Hepatocyte (in vitro differentiated cells): Measurements from ENCODE around the gene FAM89B. TPM values are rescaled to one million over a fixed set of nuclear protein-coding genes. Genes with fewer than 3 reads are reported as not detected.

ENCODE experiments used
- DNase-seq: peaks from one replicate; pipeline ENCODE4 v3.0.0-alpha.2; 2016; ENCODE audit warnings: low spot score
- H2AFZ ChIP-seq: fragments of 200-600 bp; sonication (generic); 2 replicates; pipeline ENCODE4 v1.6.0; 2016; ENCODE audit warnings: antibody characterized with exemption, mild to moderate bottlenecking
- H3K27ac ChIP-seq: fragments of 200-600 bp; sonication (generic); 2 replicates; pipeline ENCODE4 v1.5.1; 2016; ENCODE audit warnings: mild to moderate bottlenecking
- H3K27me3 ChIP-seq: fragments of 200-600 bp; sonication (generic); 2 replicates; pipeline ENCODE4 v1.6.1; 2016
- H3K36me3 ChIP-seq: fragments of 200-600 bp; sonication (generic); replicated peaks from 2 replicates; pipeline ENCODE4 v1.5.1; 2016; ENCODE audit warnings: low read depth; ENCODE audit not compliant: insufficient read depth
- H3K4me1 ChIP-seq: fragments of 200-600 bp; sonication (generic); 2 replicates; pipeline ENCODE4 v1.5.1; 2016; ENCODE audit warnings: mild to moderate bottlenecking, moderate library complexity; ENCODE audit not compliant: insufficient read depth
- H3K4me2 ChIP-seq: fragments of 200-600 bp; sonication (generic); 2 replicates; pipeline ENCODE4 v1.6.0; 2016
- H3K4me3 ChIP-seq: fragments of 200-600 bp; sonication (generic); 2 replicates; pipeline ENCODE4 v1.5.1; 2016; ENCODE audit warnings: mild to moderate bottlenecking
- H3K79me2 ChIP-seq: fragments of 200-600 bp; sonication (generic); 2 replicates; pipeline ENCODE4 v1.6.0; 2017; ENCODE audit warnings: mild to moderate bottlenecking
- H3K9me2 ChIP-seq: fragments of 200-600 bp; sonication (generic); replicated peaks from 2 replicates; pipeline ENCODE4 v1.6.0; 2017; ENCODE audit warnings: mild to moderate bottlenecking; ENCODE audit not compliant: insufficient read depth
- H3K9me3 ChIP-seq: fragments of 200-600 bp; sonication (generic); 2 replicates; pipeline ENCODE4 v1.5.1; 2016; ENCODE audit warnings: low read depth, mild to moderate bottlenecking
- H4K20me1 ChIP-seq: fragments of 200-600 bp; sonication (generic); 2 replicates; pipeline ENCODE4 v1.6.0; 2016; ENCODE audit warnings: mild to moderate bottlenecking; ENCODE audit not compliant: insufficient read depth, poor library complexity, severe bottlenecking
- EZH2 ChIP-seq: fragments of 200-600 bp; sonication (generic); IDR thresholded peaks from 2 replicates; pipeline ENCODE4 v1.6.1; 2016; ENCODE audit warnings: antibody characterized with exemption, mild to moderate bottlenecking, borderline replicate concordance
- EZH2phosphoT487 ChIP-seq: fragments of 200-600 bp; sonication (generic); IDR thresholded peaks from one replicate; pipeline ENCODE4 v1.6.1; 2018; ENCODE audit warnings: antibody characterized with exemption, mild to moderate bottlenecking, low read depth, moderate library complexity; ENCODE audit not compliant: unreplicated experiment, severe bottlenecking
- WGBS: methylation state at CpG from one replicate; pipeline ENCODE4 v1.1.6; 2016; ENCODE audit warnings: low lambda C conversion rate; ENCODE audit errors: missing lambda C conversion rate; 5-methylcytosine and 5-hydroxymethylcytosine counted together
- polyA plus RNA-seq: library from polyadenylated mRNA; unstranded; fragments of >200 nt; fragmentation: Nextera tagmentation; extraction: Ambion mirVana; gene quantifications from 2 replicates; pipeline ENCODE4 v1.2.1, GENCODE V29; 2016
- total RNA-seq: library from RNA; depleted of rRNA; stranded (reverse); fragments of >200 nt; gene quantifications from 2 replicates; pipeline ENCODE4 v1.2.3, GENCODE V29; 2014
- TF ChIP-seq, protein P1 (sequence below): fragments of 200-600 bp; sonication (generic); IDR thresholded peaks from 2 replicates; pipeline ENCODE4 v1.5.1; 2016; ENCODE audit warnings: antibody characterized with exemption, mild to moderate bottlenecking; ENCODE audit not compliant: poor library complexity

Gene FAM89B
- total and polyA plus RNA-seq, 2 experiments from 2014 or later, result 34.1 to 112 TPM

DNA sequence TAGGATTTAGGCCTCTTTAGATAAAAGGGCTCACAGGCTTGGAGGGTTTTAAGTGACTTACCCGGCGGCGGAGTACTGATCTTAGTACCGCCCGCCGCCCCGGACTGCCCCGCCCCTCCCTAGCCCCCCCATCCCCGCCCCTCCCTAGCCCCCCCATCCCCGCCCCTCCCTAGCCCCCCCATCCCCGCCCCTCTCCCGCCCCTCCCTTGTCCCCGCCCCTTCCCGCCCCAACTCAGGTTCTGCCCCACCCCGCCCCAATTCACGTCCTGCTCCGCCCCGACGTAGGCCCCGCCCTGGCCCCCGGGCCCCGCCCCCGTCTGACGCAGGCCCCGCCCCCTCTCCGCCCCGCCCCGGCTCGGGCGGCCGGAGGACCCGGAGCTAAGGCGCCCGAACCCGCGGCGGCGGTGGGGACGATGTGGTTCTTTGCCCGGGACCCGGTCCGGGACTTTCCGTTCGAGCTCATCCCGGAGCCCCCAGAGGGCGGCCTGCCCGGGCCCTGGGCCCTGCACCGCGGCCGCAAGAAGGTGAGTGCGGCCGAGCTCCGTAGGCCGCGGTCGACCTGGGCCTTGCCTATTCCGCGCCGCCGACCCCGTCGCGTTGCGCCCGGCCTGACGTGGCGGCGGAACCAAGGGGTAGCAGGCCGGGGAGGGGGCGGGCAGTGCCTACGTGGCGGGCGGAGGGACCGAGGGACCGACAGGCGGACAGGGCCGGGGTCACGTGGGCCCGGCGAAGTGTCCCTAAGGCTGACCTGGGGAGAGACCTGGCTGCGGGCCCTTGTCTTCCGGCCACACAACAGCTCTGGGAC is 47.4 kb upstream of the FAM89B start, which contains the start of gene SCYL1:
SCYL1 (plus strand) TSS at position 343 of the 805 bp plus-strand sequence; CDS start at position 414, 71 bp downstream.
- peak; percentile 94 for DNase-seq
- peak within 1 kb of the TSS; percentile 67 for H2AFZ ChIP-seq
- peak within 1 kb of the TSS; percentile 97 for H3K27ac ChIP-seq
- H3K4me2 ChIP-seq, result peak within 1 kb of the TSS; percentile 97
- H4K20me1 ChIP-seq, result peaks cover 3% of the 10 kb centered on the region
- H3K4me1 ChIP-seq, result peaks cover 34% of the 10 kb centered on the region
- WGBS, result under 1% methylated on average over 37 of the region's 82 CpGs
- TF ChIP-seq, protein P1, sequence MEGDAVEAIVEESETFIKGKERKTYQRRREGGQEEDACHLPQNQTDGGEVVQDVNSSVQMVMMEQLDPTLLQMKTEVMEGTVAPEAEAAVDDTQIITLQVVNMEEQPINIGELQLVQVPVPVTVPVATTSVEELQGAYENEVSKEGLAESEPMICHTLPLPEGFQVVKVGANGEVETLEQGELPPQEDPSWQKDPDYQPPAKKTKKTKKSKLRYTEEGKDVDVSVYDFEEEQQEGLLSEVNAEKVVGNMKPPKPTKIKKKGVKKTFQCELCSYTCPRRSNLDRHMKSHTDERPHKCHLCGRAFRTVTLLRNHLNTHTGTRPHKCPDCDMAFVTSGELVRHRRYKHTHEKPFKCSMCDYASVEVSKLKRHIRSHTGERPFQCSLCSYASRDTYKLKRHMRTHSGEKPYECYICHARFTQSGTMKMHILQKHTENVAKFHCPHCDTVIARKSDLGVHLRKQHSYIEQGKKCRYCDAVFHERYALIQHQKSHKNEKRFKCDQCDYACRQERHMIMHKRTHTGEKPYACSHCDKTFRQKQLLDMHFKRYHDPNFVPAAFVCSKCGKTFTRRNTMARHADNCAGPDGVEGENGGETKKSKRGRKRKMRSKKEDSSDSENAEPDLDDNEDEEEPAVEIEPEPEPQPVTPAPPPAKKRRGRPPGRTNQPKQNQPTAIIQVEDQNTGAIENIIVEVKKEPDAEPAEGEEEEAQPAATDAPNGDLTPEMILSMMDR, result no peak
- TF ChIP-seq EZH2, result no peak
- no peaks in the 10 kb centered on the region for H3K27me3 ChIP-seq
- H3K79me2 ChIP-seq, result peaks cover 37% of the 10 kb centered on the region
- peak within 1 kb of the TSS; percentile 88 for H3K4me3 ChIP-seq
- H3K9me3 ChIP-seq, result no peaks in the 10 kb centered on the region
- H3K36me3 ChIP-seq, result no peaks in the 10 kb centered on the region
- H3K9me2 ChIP-seq, result no peaks in the 10 kb centered on the region

DNA sequence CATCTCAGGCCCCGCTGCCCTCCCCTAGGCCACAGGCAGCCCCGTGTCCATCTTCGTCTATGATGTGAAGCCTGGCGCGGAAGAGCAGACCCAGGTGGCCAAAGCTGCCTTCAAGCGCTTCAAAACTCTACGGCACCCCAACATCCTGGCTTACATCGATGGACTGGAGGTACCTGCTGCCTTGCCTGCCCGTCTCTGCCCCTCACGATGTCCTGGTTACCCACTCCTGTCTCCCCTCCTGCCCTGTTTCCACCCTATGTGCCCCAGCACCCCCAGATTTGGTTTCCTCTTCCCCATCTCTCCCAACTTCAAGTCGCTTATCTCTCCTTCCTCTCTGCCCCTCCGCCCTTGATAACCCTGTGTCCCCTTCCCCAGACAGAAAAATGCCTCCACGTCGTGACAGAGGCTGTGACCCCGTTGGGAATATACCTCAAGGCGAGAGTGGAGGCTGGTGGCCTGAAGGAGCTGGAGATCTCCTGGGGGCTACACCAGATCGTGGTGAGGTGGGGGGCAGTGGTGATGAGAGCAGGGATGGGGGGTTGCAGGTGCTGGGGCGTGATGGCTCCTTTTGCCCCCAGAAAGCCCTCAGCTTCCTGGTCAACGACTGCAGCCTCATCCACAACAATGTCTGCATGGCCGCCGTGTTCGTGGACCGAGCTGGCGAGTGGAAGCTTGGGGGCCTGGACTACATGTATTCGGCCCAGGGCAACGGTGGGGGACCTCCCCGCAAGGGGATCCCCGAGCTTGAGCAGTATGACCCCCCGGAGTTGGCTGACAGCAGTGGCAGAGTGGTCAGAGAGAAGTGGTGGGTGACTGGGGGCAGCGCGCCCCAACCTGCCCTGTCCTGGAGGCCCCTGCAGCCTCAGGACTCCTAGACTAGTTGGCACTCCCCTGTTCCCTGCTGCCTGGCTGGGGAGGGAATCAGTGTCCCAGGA is 46.5 kb upstream of the FAM89B start:
- TF ChIP-seq EZH2phosphoT487, result no peak
- TF ChIP-seq, protein P1, result no peak
- Histone ChIP-seq H3K4me2 (peak overlapping the region; percentile 97), H4K20me1 (peaks cover 3% of the 10 kb centered on the region), H3K36me3 (no peaks in the 10 kb centered on the region), H3K9me2 (no peaks in the 10 kb centered on the region), H2AFZ (peak overlapping the region; percentile 67), H3K27ac (peak overlapping the region; percentile 97), H3K4me3 (peak overlapping the region; percentile 88), H3K9me3 (no peaks in the 10 kb centered on the region), H3K4me1 (peaks cover 34% of the 10 kb centered on the region), H3K27me3 (no peaks in the 10 kb centered on the region), H3K79me2 (peaks cover 37% of the 10 kb centered on the region)
- 58% methylated on average over 31 of the region's 31 CpGs for WGBS
- DNase-seq, result no peak

DNA sequence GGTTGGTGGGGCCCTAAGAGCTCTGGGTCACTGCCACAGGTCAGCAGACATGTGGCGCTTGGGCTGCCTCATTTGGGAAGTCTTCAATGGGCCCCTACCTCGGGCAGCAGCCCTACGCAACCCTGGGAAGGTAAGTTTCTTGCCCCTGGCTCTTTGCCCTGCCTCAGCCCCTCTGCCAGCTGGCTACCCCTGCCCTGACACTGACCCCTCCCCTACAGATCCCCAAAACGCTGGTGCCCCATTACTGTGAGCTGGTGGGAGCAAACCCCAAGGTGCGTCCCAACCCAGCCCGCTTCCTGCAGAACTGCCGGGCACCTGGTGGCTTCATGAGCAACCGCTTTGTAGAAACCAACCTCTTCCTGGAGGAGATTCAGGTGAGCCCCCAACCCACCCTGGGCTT is 45.6 kb upstream of the FAM89B start:
- H3K9me2 ChIP-seq, result no peaks in the 10 kb centered on the region

More for the DNA sequence above, 45.6 kb upstream of the FAM89B start:
- Histone ChIP-seq H3K4me3 (no peak overlapping the region), H3K79me2 (peaks cover 37% of the 10 kb centered on the region), H4K20me1 (peaks cover 3% of the 10 kb centered on the region), H3K36me3 (no peaks in the 10 kb centered on the region), H3K4me2 (peak overlapping the region; percentile 97), H2AFZ (no peak overlapping the region), H3K4me1 (peaks cover 29% of the 10 kb centered on the region), H3K27me3 (no peaks in the 10 kb centered on the region), H3K27ac (no peak overlapping the region), H3K9me3 (no peaks in the 10 kb centered on the region)
- WGBS, result 99% methylated on average over 8 of the region's 8 CpGs
- no peak for TF ChIP-seq EZH2phosphoT487
- TF ChIP-seq, protein P1, result no peak
- no peak for TF ChIP-seq EZH2
- DNase-seq, result no peak
